ENCODE data around the gene MKRN2.
"Not testable (repeated sequence)": the region's sequence is repeated elsewhere in the genome, so short reads cannot be mapped to it uniquely, and the experiment has no call there.

Gene MKRN2

GRCh38 chr3:12630843-12631242, 74.0 kb downstream of the MKRN2 start:
- not testable (repeated sequence) for DNase-seq (ENCODE audit: low read depth)

- DNase-seq (ENCODE audit: low read depth) = no peak
Measured at GRCh38 chr3:12632523-12632922, 75.6 kb downstream of the MKRN2 start.

- DNase-seq (ENCODE audit: low read depth) = no peak
Measured at GRCh38 chr3:12633108-12633507, 76.2 kb downstream of the MKRN2 start.
